HG02885 (cell line): ENCODE data around the gene NAALAD2.
"Not testable (repeated sequence)": the region's sequence is repeated elsewhere in the genome, so short reads cannot be mapped to it uniquely, and the experiment has no call there.

Experiments
- ATAC-seq: cut with Tn5 transposase; IDR thresholded peaks from one replicate; pipeline ENCODE4 v1.9.1; 2021; ENCODE audit warnings: mild to moderate bottlenecking; ENCODE audit not compliant: unreplicated experiment, poor library complexity

NAALAD2 gene

DNA sequence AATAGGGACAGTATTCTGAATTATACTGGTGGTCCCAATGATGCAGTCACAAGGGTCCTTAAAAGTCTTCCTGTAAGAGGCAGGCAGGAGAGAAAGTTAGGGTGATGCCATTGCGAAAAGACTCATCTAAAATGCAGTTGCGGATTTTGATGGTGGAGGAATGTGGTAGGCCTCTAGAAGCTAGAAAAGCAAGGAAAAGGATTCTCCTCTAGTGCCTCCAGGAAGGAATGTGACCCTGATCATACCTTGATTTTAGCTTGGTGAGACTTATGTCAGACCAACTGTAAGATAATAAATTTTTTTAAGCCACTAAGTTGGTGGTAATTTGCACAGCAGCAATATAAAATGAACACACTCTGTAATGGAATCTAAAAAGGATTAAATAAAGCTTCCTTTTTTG lies 54.5 kb downstream of the NAALAD2 start:
- no peak for ATAC-seq

GRCh38 chr11:90192869-90193582 lies 58.6 kb downstream of the NAALAD2 start:
- no peak for ATAC-seq

DNA sequence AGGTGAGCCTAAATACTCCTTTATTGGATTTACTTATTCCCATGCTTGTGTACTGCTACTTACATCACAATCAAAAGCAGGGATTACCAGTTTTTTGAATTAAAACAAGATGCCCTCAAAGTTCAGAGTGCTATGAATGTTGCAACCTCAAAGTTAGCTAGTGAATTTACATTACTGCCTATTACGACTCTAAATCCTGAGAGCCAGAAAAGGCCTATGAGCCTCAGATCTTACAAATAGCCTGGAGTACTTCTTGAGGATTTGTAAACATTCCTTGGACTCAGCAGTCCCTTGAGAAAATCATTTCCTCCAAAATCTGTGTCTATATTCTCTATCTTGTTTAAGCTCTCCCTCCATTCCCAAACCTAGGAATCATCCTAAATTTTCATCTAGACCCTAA lies 62.9 kb downstream of the NAALAD2 start:
- no peak for ATAC-seq

DNA sequence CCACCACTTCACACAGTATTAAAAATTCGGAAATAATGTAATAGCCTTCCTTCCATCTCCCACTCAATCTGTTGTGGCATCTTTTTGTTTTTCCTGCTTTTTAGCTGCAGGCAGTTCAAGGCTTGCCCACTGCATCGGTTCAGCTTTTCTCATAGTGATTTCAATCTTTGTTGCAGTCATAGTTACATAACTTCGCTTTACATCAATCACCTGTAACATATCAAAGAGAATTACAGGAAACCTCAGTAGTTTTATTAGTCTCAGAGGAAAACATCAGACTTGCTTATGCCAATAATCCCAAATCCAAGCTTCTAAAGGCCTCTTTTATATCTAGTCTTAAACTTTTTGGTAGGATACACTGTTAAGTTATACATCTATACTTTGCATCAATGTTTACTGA lies 67.9 kb downstream of the NAALAD2 start:
- no peak for ATAC-seq

DNA sequence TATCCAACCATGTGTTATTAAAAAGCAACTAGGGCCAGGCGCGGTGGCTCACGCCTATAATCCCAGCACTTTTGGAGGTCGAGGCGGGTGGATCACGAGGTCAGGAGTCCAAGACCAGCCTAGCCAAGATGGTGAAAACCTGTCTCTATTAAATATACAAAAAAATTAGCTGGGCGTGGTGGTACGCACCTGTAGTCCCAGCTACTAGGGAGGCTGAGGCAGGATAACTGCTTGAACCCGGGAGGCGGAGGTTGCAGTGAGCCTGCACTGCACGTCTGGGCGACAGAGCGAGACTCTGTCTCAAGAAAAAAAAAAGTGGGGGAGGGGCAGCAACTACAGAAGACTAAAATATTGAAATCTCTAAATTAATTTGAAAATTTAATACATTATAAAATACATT lies 69.9 kb downstream of the NAALAD2 start:
- no peak for ATAC-seq

DNA sequence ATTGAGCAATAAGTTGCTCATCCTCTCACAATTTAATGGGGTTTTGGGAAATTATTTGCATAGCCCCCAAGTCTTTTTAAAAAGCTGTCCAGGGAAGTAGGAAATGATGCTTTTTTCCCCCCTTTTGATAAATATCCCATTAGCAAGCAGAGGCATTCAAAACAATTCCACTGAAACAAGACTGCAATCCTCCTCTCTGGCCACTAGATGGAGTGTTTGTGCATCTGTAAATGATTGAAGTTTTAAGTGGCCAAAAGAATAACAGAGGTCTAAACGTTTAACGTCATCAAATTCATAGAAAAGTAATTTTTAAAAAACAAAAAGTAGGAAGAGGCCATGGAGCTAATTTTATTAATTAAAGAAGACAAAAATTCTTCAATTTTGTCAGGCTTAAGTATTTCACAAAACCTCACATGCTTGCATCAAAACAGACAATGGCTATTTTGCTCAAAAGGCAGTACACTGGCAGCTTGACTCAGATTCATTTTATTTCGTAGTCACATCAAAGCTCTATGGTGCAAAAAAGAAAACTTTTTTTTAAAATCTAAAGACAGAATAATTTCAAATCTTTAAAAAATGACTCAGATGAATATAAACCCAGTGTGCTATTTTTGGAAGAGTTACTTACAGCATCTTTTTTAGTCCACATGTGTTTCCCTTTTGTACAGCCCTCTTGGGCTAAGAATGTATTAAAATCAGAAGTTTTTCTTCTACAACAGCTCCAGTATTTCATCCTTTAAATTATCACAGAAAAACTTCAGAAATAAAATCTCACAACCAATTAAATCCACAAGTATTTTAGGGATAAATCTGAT lies 70.6 kb downstream of the NAALAD2 start:
- peak; percentile 87 for ATAC-seq

DNA sequence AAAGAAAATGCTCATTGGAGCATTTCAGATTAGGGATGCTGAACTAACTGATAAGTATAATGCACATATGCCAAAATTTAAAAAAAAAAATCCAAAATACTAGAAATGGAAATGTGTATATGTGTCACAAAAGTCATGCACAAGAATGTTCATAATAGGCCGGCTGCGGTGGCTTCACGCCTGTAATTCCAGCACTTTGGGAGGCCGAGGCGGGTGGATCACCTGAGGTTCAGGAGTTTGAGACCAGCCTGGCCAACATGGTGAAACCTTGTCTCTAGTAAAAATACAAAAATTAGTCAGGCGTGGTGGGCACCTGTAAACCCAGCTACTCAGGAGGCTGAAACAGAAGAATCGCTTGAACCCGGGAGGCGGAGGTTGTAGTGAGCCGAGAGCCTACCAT lies 73.5 kb downstream of the NAALAD2 start:
- not testable (repeated sequence) for ATAC-seq

- ATAC-seq, result no peak
These were observed 74.4 kb downstream of the NAALAD2 start for GRCh38 chr11:90208857-90209256.

DNA sequence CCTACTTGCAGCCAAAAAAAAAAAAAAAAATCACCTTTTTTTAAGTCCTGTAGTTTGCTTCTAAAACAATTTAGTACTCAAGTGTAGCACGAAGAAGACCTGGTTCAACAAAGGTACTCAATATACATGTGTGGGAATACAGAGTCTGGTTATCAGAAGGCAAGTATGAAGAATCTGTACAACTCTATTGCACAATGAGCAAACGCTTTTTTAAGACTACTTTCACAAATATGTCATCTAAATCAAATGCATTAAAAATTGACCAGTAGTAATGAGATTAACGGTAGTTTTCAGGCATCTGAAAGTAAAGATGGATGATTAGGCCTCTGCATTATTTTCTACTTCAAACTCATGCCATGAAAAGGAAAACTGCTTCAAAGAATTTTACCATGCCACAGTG lies 78.9 kb downstream of the NAALAD2 start:
- no peak for ATAC-seq

DNA sequence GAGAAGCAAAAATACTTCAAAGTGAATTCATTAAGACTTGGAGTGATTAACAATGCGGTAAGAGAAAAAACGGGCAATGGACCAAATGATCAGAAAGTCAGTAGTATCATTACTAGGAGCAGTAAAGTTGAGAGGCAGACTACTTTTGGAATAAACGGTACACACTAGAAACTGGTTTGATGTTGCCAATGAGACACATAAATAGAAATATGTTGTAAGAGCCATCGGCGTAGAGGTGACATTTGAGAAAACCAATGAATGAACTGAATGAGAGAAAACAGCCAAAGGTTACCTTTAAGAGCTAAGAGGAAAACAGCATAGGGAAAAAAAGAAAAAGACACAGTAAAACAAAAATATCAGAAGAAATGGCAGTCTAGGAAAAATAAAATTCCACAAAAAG lies 82.1 kb downstream of the NAALAD2 start:
- no peak for ATAC-seq

DNA sequence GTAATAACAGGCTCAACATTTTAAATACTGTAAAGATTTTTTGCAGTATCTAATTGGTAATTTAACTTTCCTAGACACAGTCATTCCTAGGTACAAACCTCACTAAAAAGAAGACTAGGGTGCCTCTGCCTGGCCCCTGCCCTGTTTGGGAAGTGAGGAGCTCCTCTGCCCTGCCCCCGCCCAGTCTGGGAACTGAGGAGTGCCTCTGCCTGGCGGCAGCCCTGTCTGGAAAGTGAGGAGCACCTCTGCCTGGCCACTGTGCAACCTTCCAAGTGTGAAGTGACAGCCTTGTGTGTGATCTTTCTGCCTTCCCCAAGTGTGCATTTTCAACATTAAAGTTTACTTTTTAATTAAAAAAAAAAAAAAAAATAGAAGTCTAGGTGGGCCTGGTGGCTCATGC lies 84.1 kb downstream of the NAALAD2 start:
- no peak for ATAC-seq

DNA sequence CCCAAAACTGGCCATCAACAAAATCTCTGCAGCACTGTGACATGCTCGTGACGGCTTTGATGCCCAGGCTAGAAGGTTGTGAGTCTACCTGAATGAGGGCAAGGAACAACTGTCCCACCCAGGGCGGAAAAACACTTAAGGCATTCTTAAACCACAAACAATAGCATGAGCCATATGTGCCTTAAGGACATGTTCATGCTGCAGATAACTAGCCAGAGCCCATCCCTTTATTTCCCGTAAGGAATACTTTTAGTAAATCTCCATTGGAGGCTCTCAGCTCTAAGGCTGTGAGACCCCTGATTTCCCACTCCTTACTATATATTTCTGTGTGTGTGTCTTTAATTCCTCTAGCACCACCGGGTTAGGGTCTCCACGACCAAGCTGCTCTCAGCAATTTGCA lies 85.0 kb downstream of the NAALAD2 start:
- no peak for ATAC-seq

GRCh38 chr11:90220391-90220790 lies 85.9 kb downstream of the NAALAD2 start:
- ATAC-seq, result peak; percentile 26

DNA sequence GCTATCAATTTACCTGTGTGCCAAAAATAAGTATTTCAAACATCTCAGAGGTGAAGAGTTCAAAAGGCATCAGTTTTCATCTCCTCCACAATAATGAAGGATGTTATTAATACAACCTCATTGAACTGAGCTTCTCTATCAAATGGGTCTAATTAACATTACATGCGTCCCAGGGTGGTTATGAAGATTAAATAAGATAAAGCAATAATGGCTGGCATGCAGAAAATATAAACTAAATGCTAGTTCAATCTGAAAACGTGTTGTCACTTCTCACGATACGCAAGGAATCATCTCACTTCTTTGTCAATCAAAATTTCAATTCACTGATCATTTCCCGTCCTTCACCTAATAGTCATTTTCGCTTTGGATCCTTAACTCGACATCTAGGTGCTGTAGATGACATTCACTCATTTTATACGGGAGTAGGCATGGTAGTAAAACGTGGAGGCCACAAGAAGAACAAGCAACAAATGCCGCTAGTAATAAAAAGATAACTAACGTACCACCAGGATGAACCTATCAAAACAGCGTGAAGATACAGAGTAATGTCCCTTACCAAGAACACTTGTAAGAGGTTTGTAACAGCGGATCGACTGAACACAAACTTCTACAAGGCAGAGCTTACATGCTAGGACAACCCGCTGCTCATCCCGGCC lies 87.5 kb downstream of the NAALAD2 start:
- no peak for ATAC-seq

DNA sequence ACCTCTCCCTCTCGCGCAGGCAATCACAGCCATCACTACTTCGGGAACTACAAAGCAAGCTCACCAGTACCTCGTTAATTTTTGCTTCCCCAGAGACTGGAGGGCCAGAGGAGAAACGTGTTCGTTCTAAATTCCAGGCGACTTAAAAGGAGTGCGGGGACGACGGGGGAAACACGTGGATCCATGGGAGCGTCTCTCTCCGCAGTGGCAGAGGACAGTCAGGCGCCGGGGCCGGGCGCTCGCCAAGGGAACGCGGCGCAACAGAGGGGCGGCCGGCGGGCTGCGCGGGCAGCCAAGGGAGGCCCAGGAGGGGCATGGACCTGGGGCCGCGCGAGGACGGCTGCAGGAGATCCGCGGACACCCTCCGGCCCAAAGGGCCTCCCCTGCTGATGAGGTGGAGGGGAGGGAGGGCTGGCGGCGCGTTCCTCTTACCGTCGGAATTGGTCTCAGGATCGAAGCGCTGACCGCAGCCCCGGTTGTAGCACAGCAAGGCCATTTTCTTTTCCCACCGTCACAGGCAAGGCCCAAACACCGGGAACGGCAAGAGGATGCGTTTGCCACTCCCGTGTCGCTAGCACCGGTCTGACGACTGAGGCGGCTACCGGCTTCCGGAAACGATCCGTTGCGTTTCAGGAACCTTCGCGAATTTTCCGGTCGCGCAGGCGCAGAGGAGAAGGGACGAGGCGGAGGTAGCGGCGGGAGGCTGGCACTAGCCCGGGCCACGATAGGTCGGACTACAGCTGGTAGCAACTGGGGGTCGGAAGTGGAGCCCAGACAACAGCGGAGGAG lies 88.2 kb downstream of the NAALAD2 start, which contains the start of gene CHORDC1:
TSS of gene CHORDC1 (minus strand) at position 591 of the 789 bp plus-strand sequence. CDS start at position 496, 95 bp downstream.
- ATAC-seq, result peak; percentile 87

- ATAC-seq, result peak; percentile 49
These were observed 88.8 kb downstream of the NAALAD2 start for GRCh38 chr11:90223248-90223585.

GRCh38 chr11:90228056-90228455 lies 93.6 kb downstream of the NAALAD2 start:
- no peak for ATAC-seq

DNA sequence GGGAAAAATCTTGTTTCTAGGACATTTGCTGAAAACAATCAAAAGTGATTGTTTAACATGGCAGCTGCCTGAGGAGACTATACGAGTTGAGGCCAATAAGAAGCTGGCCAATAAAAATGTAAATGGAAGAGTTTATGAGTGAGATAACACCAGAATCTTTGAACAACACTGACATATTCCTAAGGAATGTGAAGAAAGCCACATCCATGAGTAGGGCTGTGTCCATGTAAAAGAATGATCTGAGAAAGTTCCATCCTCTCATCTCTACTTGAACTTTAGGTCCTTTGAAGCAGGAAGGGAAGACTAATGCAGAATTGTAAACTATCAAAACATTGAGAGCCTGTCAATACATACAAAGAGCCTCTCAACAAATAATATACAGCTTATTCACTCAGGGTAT lies 95.3 kb downstream of the NAALAD2 start:
- ATAC-seq, result no peak

DNA sequence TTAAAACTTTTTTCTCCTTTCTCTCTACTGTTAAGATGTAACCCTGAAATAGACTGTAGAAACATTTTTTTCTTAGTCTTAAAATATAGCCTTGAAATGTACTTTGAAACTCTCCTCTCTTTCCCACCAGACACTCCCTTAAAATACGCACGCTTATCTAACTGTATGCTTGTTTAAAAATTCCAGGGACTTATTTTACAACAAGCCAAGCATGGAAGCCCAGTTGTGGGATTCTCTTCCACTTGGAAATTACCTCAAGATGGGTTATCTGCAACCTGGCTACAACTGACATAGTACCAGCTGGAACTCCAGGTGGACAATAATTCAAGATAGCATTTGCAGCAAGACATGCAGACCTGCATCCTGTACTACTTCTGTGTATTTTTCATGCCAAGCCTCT lies 100.5 kb downstream of the NAALAD2 start:
- no peak for ATAC-seq

GRCh38 chr11:90235526-90235925 lies 101.1 kb downstream of the NAALAD2 start:
- no peak for ATAC-seq

GRCh38 chr11:90237004-90237403 lies 102.5 kb downstream of the NAALAD2 start:
- ATAC-seq, result no peak
